GM12878 (cell line): Measurements from ENCODE around the gene PMS1. TPM values are rescaled to one million over a fixed set of nuclear protein-coding genes. Genes with fewer than 3 reads are reported as not detected.
A peak's percentile ranks its signal among the peaks of the same experiment; 100 is the strongest.

Experiments
- CHD1 ChIP-seq: IDR thresholded peaks from 2 replicates; pipeline ENCODE4 v1.6.1; 2012; ENCODE audit warnings: low read depth, low read length, improper control_type of control experiment
- CTCF ChIP-seq, 3 experiments: IDR thresholded peaks in 2 of 3; conservative IDR thresholded peaks in 1 of 3; 2 replicates each; pipeline ENCODE4 v1.5.1; 2011; ENCODE audit warnings: low read depth in 3 of 3, low read length in 3 of 3, mild to moderate bottlenecking in 3 of 3, control low read depth in 2 of 3, moderate library complexity in 2 of 3, inconsistent platforms in 1 of 3, mixed read lengths in 1 of 3; ENCODE audit not compliant: control insufficient read depth in 2 of 3, insufficient read depth in 1 of 3; ENCODE audit errors: extremely low read depth in 1 of 3
- DPF2 ChIP-seq: fragments of 450-650 bp; IDR thresholded peaks from 2 replicates; pipeline ENCODE4 v1.6.1; 2017; ENCODE audit warnings: mild to moderate bottlenecking
- GABPA ChIP-seq: IDR thresholded peaks from 2 replicates; pipeline ENCODE4 v1.6.1; 2014; ENCODE audit warnings: antibody characterized with exemption, low read depth, mild to moderate bottlenecking, inconsistent platforms
- KAT2A ChIP-seq: conservative IDR thresholded peaks from 2 replicates; pipeline ENCODE4 v1.6.1; 2011; ENCODE audit warnings: low read depth, low read length; ENCODE audit not compliant: control insufficient read depth
- LARP7 ChIP-seq: fragments of 450-650 bp; IDR thresholded peaks from 2 replicates; pipeline ENCODE4 v1.6.1; 2017; ENCODE audit warnings: mild to moderate bottlenecking
- MEF2B ChIP-seq: fragments of 450-650 bp; IDR thresholded peaks from 2 replicates; pipeline ENCODE4 v1.6.1; 2018; ENCODE audit warnings: mild to moderate bottlenecking, moderate library complexity; ENCODE audit not compliant: partially characterized antibody, poor library complexity, severe bottlenecking
- NBN ChIP-seq: fragments of 450-650 bp; IDR thresholded peaks from 2 replicates; pipeline ENCODE4 v1.6.1; 2016
- NR2C2 ChIP-seq: IDR thresholded peaks from 2 replicates; pipeline ENCODE4 v1.6.1; 2011; ENCODE audit warnings: borderline replicate concordance, low read depth; ENCODE audit not compliant: control insufficient read depth, insufficient read length
- NR2F1 ChIP-seq: fragments of 450-650 bp; conservative IDR thresholded peaks from 2 replicates; pipeline ENCODE4 v1.6.1; 2017; ENCODE audit warnings: mild to moderate bottlenecking
- POLR2A ChIP-seq: IDR thresholded peaks from 2 replicates; pipeline ENCODE4 v1.6.1; 2011; ENCODE audit warnings: low read depth, mild to moderate bottlenecking, low read length
- RBBP5 ChIP-seq: fragments of 200-600 bp; sonication (generic); conservative IDR thresholded peaks from 2 replicates; pipeline ENCODE4 v1.6.1; 2016
- RCOR1 ChIP-seq: conservative IDR thresholded peaks from 2 replicates; pipeline ENCODE4 v1.6.1; 2012; ENCODE audit warnings: low read depth, low read length, improper control_type of control experiment
- REST ChIP-seq: IDR thresholded peaks from 2 replicates; pipeline ENCODE4 v1.6.1; 2012; ENCODE audit warnings: mild to moderate bottlenecking, low read depth, low read length
- SMC3 ChIP-seq: IDR thresholded peaks from 2 replicates; pipeline ENCODE4 v1.6.1; 2011; ENCODE audit warnings: low read length, improper control_type of control experiment, borderline replicate concordance
- SPI1 ChIP-seq: IDR thresholded peaks from 2 replicates; pipeline ENCODE4 v1.6.1; 2011; ENCODE audit warnings: low read depth, mild to moderate bottlenecking, low read length, moderate library complexity, borderline replicate concordance; ENCODE audit not compliant: insufficient read depth
- SREBF1 ChIP-seq: IDR thresholded peaks from 2 replicates; pipeline ENCODE4 v1.6.1; 2012; ENCODE audit warnings: mild to moderate bottlenecking, low read length
- TCF3 ChIP-seq: IDR thresholded peaks from 2 replicates; pipeline ENCODE4 v1.6.1; 2012; ENCODE audit warnings: low read depth, mild to moderate bottlenecking, low read length, borderline replicate concordance; ENCODE audit not compliant: insufficient read depth
- polyA plus RNA-seq, 11 experiments: library from polyadenylated mRNA; depleted of rRNA in 4 of 11; unstranded in 6 of 11; stranded (reverse) in 5 of 11; fragments of >200 nt; fragmentation: Nextera tagmentation in 4 of 11; fragmentation: Illumina TruSeq in 1 of 11; extraction: Ambion mirVana in 4 of 11; extraction: Trizol in 1 of 11; gene quantifications; 1 replicate in 1 of 11; 2 replicates in 10 of 11; pipeline versions ENCODE4 v1.2.1 to v1.2.3, GENCODE V29; 2011 to 2016; ENCODE audit warnings: inconsistent platforms in 2 of 11, missing spikeins in 2 of 11, low read depth in 1 of 11
- total RNA-seq, 4 experiments: library from RNA; depleted of rRNA in 3 of 4; stranded (reverse); fragments of >200 nt in 3 of 4; fragmentation: Illumina TruSeq in 1 of 4; extraction: Trizol in 1 of 4; gene quantifications; 2 replicates each; pipeline versions ENCODE4 v1.2.1 to v1.2.3, GENCODE V29; 2013 to 2021
- TF ChIP-seq, protein P1 (sequence below): fragments of 150-350 bp; IDR thresholded peaks from 2 replicates; pipeline ENCODE4 v1.6.1; 2016; ENCODE audit warnings: low read depth, low read length
- TF ChIP-seq, protein P2 (sequence below): fragments of 450-650 bp; IDR thresholded peaks from 2 replicates; pipeline ENCODE4 v1.6.1; 2014; ENCODE audit warnings: mild to moderate bottlenecking

PMS1 gene
- total and polyA plus RNA-seq, 10 of the 15 experiments (the other 5 are each of a cell fraction or from before 2014, with no cell fraction given), result 18.7 to 50.6 (median 29.5) TPM

GRCh38 chr2:189783451-189783926, 761 bp upstream of the PMS1 start (continued):
- TF ChIP-seq REST, result no peak
- TF ChIP-seq, protein P1, sequence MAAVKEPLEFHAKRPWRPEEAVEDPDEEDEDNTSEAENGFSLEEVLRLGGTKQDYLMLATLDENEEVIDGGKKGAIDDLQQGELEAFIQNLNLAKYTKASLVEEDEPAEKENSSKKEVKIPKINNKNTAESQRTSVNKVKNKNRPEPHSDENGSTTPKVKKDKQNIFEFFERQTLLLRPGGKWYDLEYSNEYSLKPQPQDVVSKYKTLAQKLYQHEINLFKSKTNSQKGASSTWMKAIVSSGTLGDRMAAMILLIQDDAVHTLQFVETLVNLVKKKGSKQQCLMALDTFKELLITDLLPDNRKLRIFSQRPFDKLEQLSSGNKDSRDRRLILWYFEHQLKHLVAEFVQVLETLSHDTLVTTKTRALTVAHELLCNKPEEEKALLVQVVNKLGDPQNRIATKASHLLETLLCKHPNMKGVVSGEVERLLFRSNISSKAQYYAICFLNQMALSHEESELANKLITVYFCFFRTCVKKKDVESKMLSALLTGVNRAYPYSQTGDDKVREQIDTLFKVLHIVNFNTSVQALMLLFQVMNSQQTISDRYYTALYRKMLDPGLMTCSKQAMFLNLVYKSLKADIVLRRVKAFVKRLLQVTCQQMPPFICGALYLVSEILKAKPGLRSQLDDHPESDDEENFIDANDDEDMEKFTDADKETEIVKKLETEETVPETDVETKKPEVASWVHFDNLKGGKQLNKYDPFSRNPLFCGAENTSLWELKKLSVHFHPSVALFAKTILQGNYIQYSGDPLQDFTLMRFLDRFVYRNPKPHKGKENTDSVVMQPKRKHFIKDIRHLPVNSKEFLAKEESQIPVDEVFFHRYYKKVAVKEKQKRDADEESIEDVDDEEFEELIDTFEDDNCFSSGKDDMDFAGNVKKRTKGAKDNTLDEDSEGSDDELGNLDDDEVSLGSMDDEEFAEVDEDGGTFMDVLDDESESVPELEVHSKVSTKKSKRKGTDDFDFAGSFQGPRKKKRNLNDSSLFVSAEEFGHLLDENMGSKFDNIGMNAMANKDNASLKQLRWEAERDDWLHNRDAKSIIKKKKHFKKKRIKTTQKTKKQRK, result no peak
- TF ChIP-seq TCF3, result 0 out of 2 replicates have a peak, but pooled peaks have one; percentile 10
- TF ChIP-seq SMC3, result no peak
- no peak for TF ChIP-seq SREBF1
- no peak for TF ChIP-seq NR2C2
- TF ChIP-seq LARP7, result no peak
- TF ChIP-seq KAT2A, result no peak
- TF ChIP-seq GABPA, result peak; percentile 88
- no peak for TF ChIP-seq RBBP5
- TF ChIP-seq CTCF (IDR thresholded peaks at IDR 0.05 in 2 of 3, conservative IDR thresholded peaks at IDR 0.05 in 1 of 3; ENCODE audit: control insufficient read depth in 2 of 3, extremely low read depth in 1 of 3, insufficient read depth in 1 of 3, low read depth in 3 of 3, low read length in 3 of 3), result no peak
- no peak for TF ChIP-seq SPI1
- 0 out of 2 replicates have a peak, but pooled peaks have one; percentile 74 for TF ChIP-seq NBN
- TF ChIP-seq RCOR1, result no peak
- peak; percentile 16 for TF ChIP-seq MEF2B
- TF ChIP-seq, protein P2, sequence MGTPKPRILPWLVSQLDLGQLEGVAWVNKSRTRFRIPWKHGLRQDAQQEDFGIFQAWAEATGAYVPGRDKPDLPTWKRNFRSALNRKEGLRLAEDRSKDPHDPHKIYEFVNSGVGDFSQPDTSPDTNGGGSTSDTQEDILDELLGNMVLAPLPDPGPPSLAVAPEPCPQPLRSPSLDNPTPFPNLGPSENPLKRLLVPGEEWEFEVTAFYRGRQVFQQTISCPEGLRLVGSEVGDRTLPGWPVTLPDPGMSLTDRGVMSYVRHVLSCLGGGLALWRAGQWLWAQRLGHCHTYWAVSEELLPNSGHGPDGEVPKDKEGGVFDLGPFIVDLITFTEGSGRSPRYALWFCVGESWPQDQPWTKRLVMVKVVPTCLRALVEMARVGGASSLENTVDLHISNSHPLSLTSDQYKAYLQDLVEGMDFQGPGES, result no peak
- TF ChIP-seq CHD1, result no peak
- TF ChIP-seq NR2F1, result no peak; the same call in 1 of the 2 replicates
- no peak for TF ChIP-seq POLR2A
- no peak for TF ChIP-seq DPF2
